Activated T-helper 1 cell treated with anti-CD3 and anti-CD28 coated beads, Interleukin-12 subunit alpha, Interleukin-12 subunit beta, Interleukin-2, Interleukin-4 antibody, amounts not matched to agents 30 ng/mL and 10 ng/mL and 1 ng/mL, durations not matched to agents 14 hours and 24 hours and 36 hours (primary cell): ENCODE data around the gene MINDY2. TPM values are rescaled to one million over a fixed set of nuclear protein-coding genes. Genes with fewer than 3 reads are reported as not detected.
"Not testable (repeated sequence)": the region's sequence is repeated elsewhere in the genome, so short reads cannot be mapped to it uniquely, and the experiment has no call there.

Experiments
- DNase-seq: peaks from one replicate; pipeline ENCODE4 v3.0.0; 2021; ENCODE audit warnings: low spot score
- H3K27ac Mint-ChIP-seq: one replicate; pipeline ENCODE4 v1.8.0; 2021; ENCODE audit warnings: mild to moderate bottlenecking, mixed read lengths
- H3K27me3 Mint-ChIP-seq: one replicate; pipeline ENCODE4 v1.8.0; 2022; ENCODE audit warnings: mild to moderate bottlenecking, moderate library complexity, mixed read lengths; ENCODE audit not compliant: insufficient read depth
- H3K36me3 Mint-ChIP-seq: one replicate; pipeline ENCODE4 v1.8.0; 2021; ENCODE audit warnings: low read depth, mixed read lengths
- H3K4me1 Mint-ChIP-seq: one replicate; pipeline ENCODE4 v1.8.0; 2021; ENCODE audit warnings: low read depth, mixed read lengths
- H3K4me3 Mint-ChIP-seq: one replicate; pipeline ENCODE4 v1.8.0; 2021; ENCODE audit warnings: mild to moderate bottlenecking, moderate library complexity, mixed read lengths
- H3K9me3 Mint-ChIP-seq: one replicate; pipeline ENCODE4 v1.8.0; 2021; ENCODE audit warnings: mixed read lengths
- intact Hi-C: fragments of 100-400 bp; cut with micrococcal nuclease; formaldehyde crosslinking; loops from one replicate; pipeline ENCODE4 v1.15.1; 2024
- total RNA-seq: library from RNA; stranded (reverse); gene quantifications from 2 replicates; pipeline ENCODE4 v1.2.3, GENCODE V29; 2022

The MINDY2 gene
- total RNA-seq, 1 donor from 2014 or later = 9.0 TPM

DNA sequence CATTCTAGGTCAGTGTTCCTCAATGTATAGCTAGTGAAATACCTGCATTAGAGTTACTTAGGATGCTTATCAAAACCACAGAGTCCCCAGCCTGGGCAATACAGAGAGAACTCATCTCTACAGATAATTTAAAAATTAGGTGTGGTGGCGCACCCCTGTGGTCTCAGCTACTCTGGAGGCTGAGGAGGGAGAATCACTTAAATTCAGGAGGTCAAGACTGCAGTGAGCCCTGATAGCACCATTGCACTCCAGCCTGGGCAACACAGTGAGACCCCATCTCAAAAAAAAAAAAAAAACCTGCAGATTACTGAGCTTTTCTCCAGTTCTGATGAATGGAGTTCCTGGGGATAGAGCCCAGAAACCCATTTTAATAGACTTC lies 10.1 kb upstream of the MINDY2 start:
- Mint-ChIP-seq H3K27me3 (peaks cover 6% of the 10 kb centered on the region), H3K36me3 (peaks cover 3% of the 10 kb centered on the region), H3K27ac (no peak overlapping the region), H3K4me3 (no peak overlapping the region), H3K9me3 (peaks cover 12% of the 10 kb centered on the region), H3K4me1 (peaks cover 5% of the 10 kb centered on the region)
- DNase-seq = no peak
- intact Hi-C loops = loop anchor here (1.0 kb wide), 1 partner anchor 491 kb away; no protein-coding TSS in a partner anchor

DNA sequence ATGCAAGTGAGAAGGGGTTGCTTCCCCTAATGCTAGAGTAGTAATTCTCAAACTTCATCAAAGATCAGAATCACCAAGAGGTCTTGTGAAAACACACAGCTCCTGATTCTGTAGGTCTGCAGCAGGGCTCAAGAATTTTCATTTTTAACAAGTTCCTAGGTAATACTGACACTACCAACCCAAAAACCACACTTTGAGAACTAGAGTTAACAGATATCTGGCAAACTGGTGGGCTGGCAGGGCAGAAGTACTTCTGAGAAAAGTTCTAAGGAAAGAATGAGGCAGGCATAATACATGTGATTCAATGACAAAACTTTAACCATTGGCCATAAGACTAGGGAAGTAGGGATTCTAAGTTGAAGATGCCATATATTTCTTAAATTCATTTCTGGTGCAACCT lies 8.8 kb upstream of the MINDY2 start:
- intact Hi-C loops = no loop called here
- peaks cover 6% of the 10 kb centered on the region for H3K27me3 Mint-ChIP-seq
- H3K4me3 Mint-ChIP-seq = no peak overlapping the region

DNA sequence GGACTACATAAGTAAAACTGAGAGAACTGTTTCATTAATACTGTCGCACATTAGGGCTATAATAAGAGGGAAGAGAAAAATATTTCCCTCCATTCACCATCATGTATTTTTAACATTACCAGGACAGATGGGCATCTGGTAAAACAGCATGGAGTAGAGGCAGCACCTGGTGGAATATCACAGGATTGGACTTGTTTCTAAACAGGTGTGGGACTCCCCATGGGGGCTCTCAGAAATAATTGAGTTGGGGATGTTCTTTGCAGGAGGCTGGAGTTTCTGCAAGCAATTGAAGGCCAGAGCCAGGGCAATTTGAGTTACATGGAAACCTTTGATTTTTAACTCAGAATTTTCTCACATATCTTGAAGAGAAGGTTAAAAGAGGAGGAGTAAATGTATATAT lies 8.4 kb upstream of the MINDY2 start:
- DNase-seq = no peak
- Mint-ChIP-seq H3K9me3 (peaks cover 12% of the 10 kb centered on the region), H3K36me3 (peaks cover 3% of the 10 kb centered on the region), H3K4me3 (no peak overlapping the region), H3K27me3 (peaks cover 6% of the 10 kb centered on the region), H3K27ac (no peak overlapping the region), H3K4me1 (peaks cover 5% of the 10 kb centered on the region)
- intact Hi-C loops = no loop called here

More for the DNA sequence above, 8.8 kb upstream of the MINDY2 start:
- Mint-ChIP-seq H3K4me1 (peaks cover 5% of the 10 kb centered on the region), H3K36me3 (peaks cover 3% of the 10 kb centered on the region), H3K27ac (peak overlapping the region; percentile 10), H3K9me3 (peaks cover 12% of the 10 kb centered on the region)
- DNase-seq = no peak

DNA sequence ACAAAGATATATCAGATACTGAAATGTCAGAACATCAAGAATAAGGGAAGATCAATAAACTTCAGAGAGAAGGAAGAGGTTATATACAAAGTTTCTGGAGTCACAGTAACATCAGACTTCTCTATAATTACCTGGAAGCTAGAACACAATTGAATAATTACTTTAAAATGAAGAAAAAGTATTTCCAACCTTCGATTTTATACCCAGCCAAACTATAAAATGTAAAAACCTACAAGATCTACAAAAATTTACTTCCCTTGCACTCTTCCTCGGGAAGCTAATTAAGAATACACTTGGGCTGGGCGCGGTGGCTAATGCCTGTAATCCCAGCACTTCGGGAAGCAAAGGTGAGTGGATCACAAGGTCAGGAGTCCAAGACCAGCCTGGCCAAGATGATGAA lies 6.6 kb upstream of the MINDY2 start:
- Mint-ChIP-seq H3K9me3 (peaks cover 12% of the 10 kb centered on the region), H3K36me3 (peaks cover 3% of the 10 kb centered on the region), H3K4me3 (no peak overlapping the region), H3K27me3 (peaks cover 6% of the 10 kb centered on the region), H3K27ac (no peak overlapping the region), H3K4me1 (no peaks in the 10 kb centered on the region)
- no peak for DNase-seq
- intact Hi-C loops = no loop called here

DNA sequence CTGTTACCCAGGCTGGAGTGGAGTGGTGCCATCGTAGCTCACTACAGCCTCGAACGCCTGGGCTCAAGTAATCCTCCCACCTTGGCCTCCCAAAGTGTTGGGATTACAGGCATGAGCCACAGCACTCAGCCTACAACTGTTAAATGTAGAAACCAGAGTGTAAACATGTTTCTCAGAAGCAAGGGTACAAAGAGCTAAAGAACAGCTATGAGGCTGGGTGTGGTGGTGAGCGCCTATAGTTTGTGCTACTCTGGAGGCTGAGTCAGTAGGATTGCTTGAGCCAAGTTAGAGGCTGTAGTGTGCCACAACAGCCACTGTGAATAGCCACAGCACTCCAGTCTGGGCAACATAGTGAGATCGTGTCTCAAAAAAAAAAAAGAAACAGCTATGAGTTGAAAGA lies 4.8 kb upstream of the MINDY2 start:
- no peak overlapping the region for H3K4me3 Mint-ChIP-seq
- intact Hi-C loops = no loop called here

DNA sequence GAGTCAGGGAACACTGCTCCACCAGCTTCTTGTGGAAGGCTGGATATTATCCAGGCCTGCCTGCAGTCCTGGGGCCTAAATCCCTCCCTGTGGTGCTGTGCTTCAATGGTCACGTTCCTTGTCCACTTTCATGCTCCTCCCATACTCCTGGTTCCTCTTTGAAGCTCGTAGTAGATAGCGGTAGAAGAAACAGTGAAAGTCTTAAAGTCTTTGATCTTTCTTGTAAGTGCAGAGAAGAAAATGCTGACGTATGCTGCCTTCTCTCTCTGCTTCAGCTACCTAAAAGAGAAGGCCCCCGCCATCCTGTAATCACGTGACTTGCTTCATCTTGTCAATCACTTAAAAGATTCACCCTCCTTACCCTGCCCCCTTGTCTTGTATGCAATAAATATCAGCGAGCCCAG lies 2.5 kb upstream of the MINDY2 start:
- intact Hi-C loops, DNase-seq, H3K27me3 Mint-ChIP-seq, H3K4me3 Mint-ChIP-seq, H3K36me3 Mint-ChIP-seq, H3K9me3 Mint-ChIP-seq, H3K4me1 Mint-ChIP-seq, H3K27ac Mint-ChIP-seq: not testable (repeated sequence)

More for the DNA sequence above, 4.8 kb upstream of the MINDY2 start:
- peaks cover 12% of the 10 kb centered on the region for H3K9me3 Mint-ChIP-seq
- H3K27ac Mint-ChIP-seq = no peak overlapping the region
- no peak for DNase-seq
- H3K36me3 Mint-ChIP-seq = peaks cover 3% of the 10 kb centered on the region
- H3K27me3 Mint-ChIP-seq = peaks cover 2% of the 10 kb centered on the region
- peaks cover 9% of the 10 kb centered on the region for H3K4me1 Mint-ChIP-seq

DNA sequence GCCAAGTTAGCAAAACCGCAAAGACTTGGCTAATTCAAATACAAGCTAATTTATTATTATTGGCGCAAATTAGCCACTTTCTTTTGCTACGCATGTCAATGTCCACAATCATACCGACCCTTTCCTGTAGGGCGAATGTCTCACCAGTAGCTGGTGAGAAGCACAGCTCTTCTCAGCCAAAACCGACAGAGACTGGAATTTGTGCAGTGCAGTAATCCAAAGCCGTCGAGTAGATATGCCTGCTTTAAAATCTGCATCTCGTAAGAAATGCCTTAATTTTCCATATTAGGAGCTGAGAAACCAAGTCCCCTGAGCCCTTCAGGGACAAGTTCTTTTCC lies 614 bp upstream of the MINDY2 start:
- peak overlapping the region; percentile 88 for H3K27ac Mint-ChIP-seq
- H3K27me3 Mint-ChIP-seq = no peaks in the 10 kb centered on the region
- intact Hi-C loops = loop anchor here (2.0 to 5.0 kb wide), 4 partner anchors 72 to 333 kb away; partner anchors contain the start of gene RNF111
- H3K9me3 Mint-ChIP-seq = no peaks in the 10 kb centered on the region
- no peaks in the 10 kb centered on the region for H3K36me3 Mint-ChIP-seq
- H3K4me3 Mint-ChIP-seq = no peak overlapping the region
- H3K4me1 Mint-ChIP-seq = peaks cover 9% of the 10 kb centered on the region
- peak; percentile 14 for DNase-seq

DNA sequence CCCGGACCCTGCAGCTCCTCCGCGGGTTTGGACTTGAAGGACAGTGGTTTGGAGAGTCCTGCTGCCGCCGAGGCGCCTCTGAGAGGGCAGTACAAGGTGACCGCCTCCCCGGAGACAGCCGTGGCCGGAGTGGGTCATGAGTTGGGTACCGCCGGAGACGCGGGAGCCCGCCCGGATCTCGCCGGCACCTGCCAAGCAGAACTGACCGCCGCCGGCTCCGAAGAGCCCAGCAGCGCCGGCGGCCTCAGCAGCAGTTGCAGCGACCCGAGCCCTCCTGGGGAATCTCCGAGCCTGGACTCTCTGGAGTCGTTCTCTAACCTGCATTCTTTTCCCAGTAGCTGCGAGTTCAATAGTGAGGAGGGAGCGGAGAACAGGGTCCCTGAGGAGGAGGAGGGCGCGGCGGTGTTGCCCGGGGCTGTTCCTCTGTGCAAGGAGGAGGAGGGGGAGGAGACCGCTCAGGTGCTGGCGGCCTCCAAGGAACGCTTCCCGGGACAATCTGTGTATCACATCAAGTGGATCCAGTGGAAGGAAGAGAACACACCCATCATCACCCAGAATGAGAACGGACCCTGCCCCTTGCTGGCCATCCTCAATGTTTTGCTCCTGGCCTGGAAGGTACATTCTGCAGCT lies 634 bp downstream of the MINDY2 start:
- Mint-ChIP-seq H3K4me1 (peaks cover 9% of the 10 kb centered on the region), H3K27me3 (no peaks in the 10 kb centered on the region), H3K4me3 (no peak overlapping the region), H3K36me3 (no peaks in the 10 kb centered on the region), H3K9me3 (no peaks in the 10 kb centered on the region), H3K27ac (peak overlapping the region; percentile 62)
- intact Hi-C loops = loop anchor here (1.0 to 5.0 kb wide), 7 partner anchors 21 to 334 kb away; partner anchors contain the start of genes RNF111 and SLTM
- DNase-seq = peak; percentile 11

DNA sequence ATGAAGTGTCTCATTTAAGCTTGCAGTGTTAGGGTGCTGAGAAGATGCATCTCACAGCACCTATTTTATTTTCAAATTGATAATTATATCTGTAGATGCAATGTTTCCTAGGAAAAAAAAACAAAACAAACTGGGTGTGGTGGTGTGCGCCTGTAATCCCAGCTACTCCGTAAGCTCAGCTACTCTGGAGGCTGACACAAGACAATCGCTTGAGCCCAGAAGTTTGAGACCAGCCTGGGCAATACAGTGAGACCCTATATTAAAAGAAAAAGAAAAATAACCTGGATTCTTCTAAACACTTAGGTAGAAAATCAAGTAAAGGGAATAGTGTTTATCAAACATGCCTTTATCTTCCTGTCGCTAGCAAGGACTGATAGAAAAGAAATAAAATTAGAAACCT lies 1.9 kb downstream of the MINDY2 start:
- H3K4me3 Mint-ChIP-seq = no peak overlapping the region

DNA sequence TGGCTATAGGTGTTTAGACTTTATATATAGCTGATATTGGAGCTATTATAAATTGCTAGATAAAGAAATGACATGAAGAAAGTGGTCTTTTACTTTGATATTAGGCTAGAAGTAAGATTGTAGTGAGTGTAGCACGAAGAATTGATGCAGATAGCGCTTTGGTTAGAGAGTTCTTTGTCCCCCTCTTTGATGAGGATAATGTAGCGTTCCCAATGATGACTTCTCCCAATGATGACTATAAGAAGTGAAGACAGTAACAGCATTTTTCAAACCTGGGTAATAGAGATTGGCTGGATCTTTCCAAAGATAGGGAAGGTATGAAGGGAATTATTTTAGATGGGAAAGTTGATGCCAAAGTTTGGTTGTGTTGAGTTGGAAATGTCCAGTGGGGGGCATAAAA lies 4.3 kb downstream of the MINDY2 start:
- Mint-ChIP-seq H3K4me3 (no peak overlapping the region), H3K27ac (no peak overlapping the region), H3K4me1 (peaks cover 18% of the 10 kb centered on the region), H3K36me3 (peaks cover 5% of the 10 kb centered on the region), H3K9me3 (no peaks in the 10 kb centered on the region), H3K27me3 (no peaks in the 10 kb centered on the region)
- DNase-seq = no peak
- intact Hi-C loops = no loop called here

More for the DNA sequence above, 1.9 kb downstream of the MINDY2 start:
- no peak for DNase-seq
- intact Hi-C loops = loop anchor here (5.0 kb wide), 3 partner anchors 89 to 336 kb away; partner anchors contain the start of gene RNF111
- Mint-ChIP-seq H3K27me3 (no peaks in the 10 kb centered on the region), H3K9me3 (no peaks in the 10 kb centered on the region), H3K36me3 (no peaks in the 10 kb centered on the region), H3K27ac (no peak overlapping the region), H3K4me1 (peaks cover 15% of the 10 kb centered on the region)

DNA sequence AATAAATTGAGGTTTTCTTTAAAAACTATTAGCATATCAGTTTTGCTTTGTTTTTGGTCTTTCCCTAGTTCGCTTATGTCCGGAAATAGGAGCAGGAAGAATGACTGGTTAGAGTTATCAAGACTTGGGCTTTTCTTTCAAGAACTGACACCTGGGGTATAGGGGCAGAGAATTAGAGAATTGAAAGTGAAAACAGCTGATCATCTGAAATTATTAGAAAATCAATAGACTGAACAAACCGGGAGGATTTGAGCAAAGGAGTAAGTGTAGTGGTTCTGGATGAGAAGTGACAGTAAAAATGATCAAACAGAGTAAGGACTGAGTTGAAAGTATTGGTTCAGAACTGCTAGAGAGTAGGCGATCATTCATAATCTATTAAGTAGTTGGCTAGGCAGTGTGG lies 6.0 kb downstream of the MINDY2 start:
- H3K27ac Mint-ChIP-seq = no peak overlapping the region
- intact Hi-C loops = no loop called here

DNA sequence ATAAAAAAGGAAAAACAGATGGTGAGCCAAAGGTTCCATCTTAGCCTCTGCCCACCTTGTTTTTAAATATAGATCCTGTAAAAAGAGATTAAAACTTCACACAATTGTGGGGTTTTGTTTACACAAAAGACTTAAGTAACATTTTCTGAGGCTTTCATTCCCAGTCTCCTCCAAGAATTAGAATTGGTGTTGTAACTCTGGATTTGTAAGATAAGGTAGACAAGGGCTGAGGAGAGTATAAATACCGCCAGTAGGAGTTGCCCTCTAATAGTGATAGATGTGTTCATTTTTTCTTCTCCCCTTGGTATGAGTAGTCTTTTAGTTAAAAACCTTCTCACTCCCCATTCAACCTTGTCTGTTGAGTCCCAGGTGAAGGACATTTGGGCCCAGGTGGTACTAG lies 8.5 kb downstream of the MINDY2 start:
- DNase-seq = no peak
- peaks cover 13% of the 10 kb centered on the region for H3K4me1 Mint-ChIP-seq
- H3K27me3 Mint-ChIP-seq = no peaks in the 10 kb centered on the region
- no peak overlapping the region for H3K4me3 Mint-ChIP-seq
- H3K9me3 Mint-ChIP-seq = no peaks in the 10 kb centered on the region
- intact Hi-C loops = no loop called here
- no peak overlapping the region for H3K27ac Mint-ChIP-seq
- peaks cover 5% of the 10 kb centered on the region for H3K36me3 Mint-ChIP-seq

More for the DNA sequence above, 6.0 kb downstream of the MINDY2 start:
- Mint-ChIP-seq H3K9me3 (no peaks in the 10 kb centered on the region), H3K4me3 (no peak overlapping the region), H3K36me3 (peaks cover 5% of the 10 kb centered on the region), H3K27me3 (no peaks in the 10 kb centered on the region), H3K4me1 (peaks cover 13% of the 10 kb centered on the region)
- DNase-seq = no peak

DNA sequence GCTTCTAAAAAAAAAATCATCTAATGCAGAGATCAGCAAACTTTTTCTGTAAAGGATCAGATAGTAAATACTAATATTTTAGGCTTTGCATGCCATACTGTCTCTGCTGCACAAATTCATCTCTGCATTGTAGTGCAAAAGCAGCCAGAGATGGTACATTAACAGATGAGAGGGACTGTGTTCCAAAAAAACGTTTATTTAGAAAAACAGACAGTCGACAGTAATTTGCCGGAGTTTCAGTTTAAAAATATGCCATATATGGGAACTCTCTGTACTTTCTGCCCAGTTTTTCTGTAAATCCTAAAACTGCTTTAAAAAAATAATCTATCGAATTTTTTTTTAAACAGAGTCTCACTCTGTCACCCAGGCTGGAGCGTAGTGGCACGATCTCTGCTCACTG lies 14.3 kb downstream of the MINDY2 start:
- intact Hi-C loops = no loop called here
- no peaks in the 10 kb centered on the region for H3K9me3 Mint-ChIP-seq
- H3K4me1 Mint-ChIP-seq = no peaks in the 10 kb centered on the region
- H3K27ac Mint-ChIP-seq = no peak overlapping the region
- DNase-seq = no peak
- no peak overlapping the region for H3K4me3 Mint-ChIP-seq
- H3K36me3 Mint-ChIP-seq = peaks cover 3% of the 10 kb centered on the region
- H3K27me3 Mint-ChIP-seq = no peaks in the 10 kb centered on the region
